CD4-positive, alpha-beta T cell (primary cell): ENCODE results near the gene LHFPL3. TPM values are rescaled to one million over a fixed set of nuclear protein-coding genes. Genes with fewer than 3 reads are reported as not detected.

Experiments
- ATAC-seq: fragments of 200-7000 bp; cut with Tn5 transposase; one replicate; pipeline ENCODE4 v1.10.0; 2022; ENCODE audit warnings: mild to moderate bottlenecking; ENCODE audit not compliant: poor library complexity
- CTCF ChIA-PET: fragments of 350-600 bp; sonication (Branson Sonifier 250); formaldehyde crosslinking; loops from one replicate; lab custom pipeline; 2021; ENCODE audit warnings: antibody characterized with exemption, inconsistent platforms; lab: Charles Lee
- POLR2A ChIA-PET: fragments of 350-600 bp; sonication (Branson Sonifier 250); formaldehyde crosslinking; loops from one replicate; lab custom pipeline; 2021; ENCODE audit warnings: antibody characterized with exemption, inconsistent platforms; lab: Charles Lee
- DNase-seq, 14 experiments: peaks; one replicate each; pipeline ENCODE4 v3.0.0-alpha.2; 2013 to 2020; ENCODE audit warnings: mixed read lengths in 2 of 14
- H3K27ac ChIP-seq, 2 donors: one replicate each; pipeline versions ENCODE4 v1.5.1 to v1.7.0; 2013; ENCODE audit warnings: low read length in 2 of 2, low read depth in 1 of 2, mild to moderate bottlenecking in 1 of 2
- H3K27me3 ChIP-seq, 2 experiments: 1 replicate in 1 of 2; 2 replicates in 1 of 2; pipeline versions ENCODE4 v1.6.1 to v1.7.0; 2013; ENCODE audit warnings: low read length in 2 of 2, control low read depth in 1 of 2, mild to moderate bottlenecking in 1 of 2, moderate library complexity in 1 of 2; ENCODE audit not compliant: insufficient read depth in 2 of 2, control insufficient read depth in 1 of 2
- H3K36me3 ChIP-seq: one replicate; pipeline ENCODE4 v1.6.1; 2013; ENCODE audit warnings: low read length, control low read depth; ENCODE audit not compliant: insufficient read depth
- H3K4me1 ChIP-seq: one replicate; pipeline ENCODE4 v1.6.1; 2013; ENCODE audit warnings: low read length, control low read depth; ENCODE audit not compliant: insufficient read depth
- H3K4me3 ChIP-seq: one replicate; pipeline ENCODE4 v1.5.1; 2013; ENCODE audit warnings: mild to moderate bottlenecking, low read length, moderate library complexity
- H3K9me3 ChIP-seq, 2 experiments: 1 replicate in 1 of 2; 2 replicates in 1 of 2; pipeline versions ENCODE4 v1.6.1 to v1.7.0; 2013; ENCODE audit warnings: low read length in 2 of 2, mild to moderate bottlenecking in 2 of 2, control low read depth in 1 of 2, moderate library complexity in 1 of 2; ENCODE audit not compliant: control insufficient read depth in 1 of 2, insufficient read depth in 1 of 2
- H3K27ac Mint-ChIP-seq: one replicate; pipeline ENCODE4 v1.8.0; 2020; ENCODE audit warnings: mixed read lengths
- H3K27me3 Mint-ChIP-seq: one replicate; pipeline ENCODE4 v1.8.0; 2021; ENCODE audit warnings: mixed read lengths
- H3K36me3 Mint-ChIP-seq: one replicate; pipeline ENCODE4 v1.8.0; 2021; ENCODE audit warnings: low read depth, mixed read lengths
- H3K4me1 Mint-ChIP-seq: one replicate; pipeline ENCODE4 v1.8.0; 2021; ENCODE audit warnings: low read depth, mixed read lengths
- H3K4me3 Mint-ChIP-seq: one replicate; pipeline ENCODE4 v1.8.0; 2020; ENCODE audit warnings: mild to moderate bottlenecking, mixed read lengths
- H3K9me3 Mint-ChIP-seq: one replicate; pipeline ENCODE4 v1.8.0; 2020; ENCODE audit warnings: mixed read lengths
- CTCF ChIP-seq: fragments of 200-600 bp; IDR thresholded peaks from one replicate; pipeline ENCODE4 v1.8.0; 2022; ENCODE audit warnings: antibody characterized with exemption, mild to moderate bottlenecking
- intact Hi-C, 2 experiments: fragments of 100-400 bp; cut with DNase I in 1 of 2; cut with micrococcal nuclease in 1 of 2; formaldehyde crosslinking; loops; one replicate each; pipeline versions ENCODE4 v1.15.1 to v1.9.0; 2023 to 2025; cut with DNase I, micrococcal nuclease
- total RNA-seq, 174 experiments: library from RNA in 2 of 174; stranded (reverse) in 2 of 174; gene quantifications; one replicate each; pipeline ENCODE4 v1.2.3 and lab custom pipeline; 2021 to 2026

LHFPL3 gene
- total RNA-seq, 2 experiments from 2014 or later = not detected

GRCh38 chr7:104534149-104534548 lies 205.7 kb downstream of the LHFPL3 start:
- DNase-seq = no peak
- CTCF ChIA-PET = no interaction called here
- H3K27me3 Mint-ChIP-seq = no peaks in the 10 kb centered on the region
- no peaks in the 10 kb centered on the region for H3K36me3 ChIP-seq
- H3K27me3 ChIP-seq = no peaks in the 10 kb centered on the region
- H3K4me3 Mint-ChIP-seq = no peak overlapping the region
- no peak overlapping the region for H3K27ac Mint-ChIP-seq
- POLR2A ChIA-PET = no interaction called here
- H3K9me3 Mint-ChIP-seq = no peaks in the 10 kb centered on the region
- no peak for TF ChIP-seq CTCF
- H3K27ac ChIP-seq = no peak overlapping the region
- H3K4me1 Mint-ChIP-seq = no peaks in the 10 kb centered on the region
- intact Hi-C loops = no loop called here
- no peaks in the 10 kb centered on the region for H3K4me1 ChIP-seq
- no peaks in the 10 kb centered on the region for H3K36me3 Mint-ChIP-seq
- no peak for ATAC-seq
- H3K9me3 ChIP-seq = no peaks in the 10 kb centered on the region
- no peak overlapping the region for H3K4me3 ChIP-seq

GRCh38 chr7:104535841-104536240 lies 207.4 kb downstream of the LHFPL3 start:
- POLR2A ChIA-PET = no interaction called here
- H3K4me1 ChIP-seq = no peaks in the 10 kb centered on the region
- no peaks in the 10 kb centered on the region for H3K9me3 ChIP-seq
- H3K27ac ChIP-seq = no peak overlapping the region
- CTCF ChIA-PET = no interaction called here
- no peak overlapping the region for H3K27ac Mint-ChIP-seq
- TF ChIP-seq CTCF = no peak
- no peaks in the 10 kb centered on the region for H3K36me3 Mint-ChIP-seq
- intact Hi-C loops = no loop called here
- H3K4me3 ChIP-seq = no peak overlapping the region
- H3K9me3 Mint-ChIP-seq = no peaks in the 10 kb centered on the region
- ATAC-seq (no peak), DNase-seq (no peak)
- H3K4me3 Mint-ChIP-seq = no peak overlapping the region
- no peaks in the 10 kb centered on the region for H3K27me3 Mint-ChIP-seq
- no peaks in the 10 kb centered on the region for H3K36me3 ChIP-seq
- H3K27me3 ChIP-seq = no peaks in the 10 kb centered on the region
- no peaks in the 10 kb centered on the region for H3K4me1 Mint-ChIP-seq

GRCh38 chr7:104536956-104537355 lies 208.6 kb downstream of the LHFPL3 start:
- no peak for TF ChIP-seq CTCF
- ChIA-PET POLR2A (no interaction called here), CTCF (no interaction called here)
- intact Hi-C loops = no loop called here
- no peaks in the 10 kb centered on the region for H3K4me1 Mint-ChIP-seq
- DNase-seq (no peak), ATAC-seq (no peak)
- H3K4me1 ChIP-seq = no peaks in the 10 kb centered on the region
- no peaks in the 10 kb centered on the region for H3K9me3 ChIP-seq
- H3K27ac ChIP-seq = no peak overlapping the region
- H3K9me3 Mint-ChIP-seq = no peaks in the 10 kb centered on the region
- no peak overlapping the region for H3K4me3 ChIP-seq
- no peaks in the 10 kb centered on the region for H3K36me3 Mint-ChIP-seq
- no peak overlapping the region for H3K27ac Mint-ChIP-seq
- H3K4me3 Mint-ChIP-seq = no peak overlapping the region
- no peaks in the 10 kb centered on the region for H3K36me3 ChIP-seq
- H3K27me3 Mint-ChIP-seq = no peaks in the 10 kb centered on the region
- no peaks in the 10 kb centered on the region for H3K27me3 ChIP-seq
